Vagina (tissue), 2 donors: ENCODE data around the gene DHFR. TPM values are rescaled to one million over a fixed set of nuclear protein-coding genes. Genes with fewer than 3 reads are reported as not detected.

ENCODE experiments used
- DNase-seq, 2 donors: peaks; one replicate each; pipeline ENCODE4 v3.0.0-alpha.2; 2017; ENCODE audit errors: extremely low spot score in 2 of 2
- H3K27ac ChIP-seq: fragments of 200-600 bp; sonication (generic); one replicate; pipeline ENCODE4 v1.5.1; 2019
- H3K27me3 ChIP-seq: fragments of 200-600 bp; sonication (generic); one replicate; pipeline ENCODE4 v1.5.1; 2019
- H3K36me3 ChIP-seq, 2 donors: fragments of 200-600 bp; sonication (generic); one replicate each; pipeline ENCODE4 v1.5.1; 2017 to 2019
- H3K4me1 ChIP-seq: fragments of 200-600 bp; sonication (generic); one replicate; pipeline ENCODE4 v1.5.1; 2019
- H3K4me3 ChIP-seq, 2 donors: fragments of 200-600 bp; sonication (generic); 1 replicate in 1 of 2; 2 replicates in 1 of 2; pipeline ENCODE4 v1.5.1; 2016 to 2019
- H3K9me3 ChIP-seq: fragments of 200-600 bp; sonication (generic); one replicate; pipeline ENCODE4 v1.5.1; 2019
- POLR2A ChIP-seq, 2 donors: fragments of 450-650 bp; IDR thresholded peaks; one replicate each; pipeline ENCODE4 v1.6.1; 2017; ENCODE audit warnings: antibody characterized with exemption in 2 of 2, mild to moderate bottlenecking in 2 of 2, moderate library complexity in 2 of 2
- POLR2AphosphoS5 ChIP-seq, 2 donors: sonication (generic); formaldehyde crosslinking; IDR thresholded peaks; one replicate each; pipeline ENCODE4 v1.9.0; 2017; ENCODE audit warnings: antibody characterized with exemption in 2 of 2, mild to moderate bottlenecking in 2 of 2, low read depth in 1 of 2; ENCODE audit not compliant: insufficient read depth in 1 of 2
- intact Hi-C: fragments of 100-400 bp; cut with DNase I; formaldehyde crosslinking; loops from one replicate; pipeline ENCODE4 v1.15.1; 2023
- total RNA-seq: library from RNA; depleted of rRNA; stranded (reverse); fragments of >200 nt; gene quantifications from one replicate; pipeline ENCODE4 v1.2.3, GENCODE V29; 2016
- TF ChIP-seq, protein P1 (sequence below), 3 experiments: fragments of 450-650 bp in 2 of 3; fragments of 200-600 bp in 1 of 3; sonication (generic) in 1 of 3; IDR thresholded peaks; one replicate each; pipeline ENCODE4 v1.5.1; 2017 to 2019; ENCODE audit warnings: antibody characterized with exemption in 3 of 3, mild to moderate bottlenecking in 2 of 3, moderate library complexity in 2 of 3

DHFR gene
- total RNA-seq, 1 donor from 2014 or later, result 6.6 TPM

GRCh38 chr5:80688648-80689420 lies 34.1 kb upstream of the DHFR start:
- DNase-seq, result no peak
- TF ChIP-seq POLR2AphosphoS5 (IDR thresholded peaks at IDR 0.05; ENCODE audit: insufficient read depth in 1 of 2, low read depth in 1 of 2), result no peak
- Histone ChIP-seq H3K9me3 (no peaks in the 10 kb centered on the region), H3K4me1 (no peaks in the 10 kb centered on the region), H3K27ac (no peak overlapping the region), H3K27me3 (no peaks in the 10 kb centered on the region), H3K36me3 (peaks cover 0 to 3% of the 10 kb centered on the region in 2 donors), H3K4me3 (no peak overlapping the region)
- intact Hi-C loops, result no loop called here

DNA sequence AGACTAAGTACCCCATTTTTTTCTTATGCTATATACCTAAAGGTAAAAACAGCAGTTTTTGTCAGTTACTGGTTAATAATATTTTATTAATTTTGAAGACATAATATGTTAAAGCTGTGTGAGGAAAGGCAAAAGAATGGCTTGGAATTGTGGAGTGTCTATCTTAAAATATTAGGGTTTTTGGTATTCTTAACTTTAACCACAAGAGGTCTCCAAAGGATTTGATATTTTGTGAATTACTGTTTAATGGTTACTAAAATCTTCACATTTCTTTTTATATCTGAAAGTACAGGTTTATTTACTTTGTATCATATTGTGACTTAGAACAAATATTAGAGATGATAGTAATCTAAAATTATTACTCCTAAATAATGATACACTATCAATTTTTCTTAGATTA lies 32.0 kb upstream of the DHFR start:
- DNase-seq, result no peak
- no peak overlapping the region for H3K4me3 ChIP-seq
- intact Hi-C loops, result no loop called here
- H3K9me3 ChIP-seq, result no peaks in the 10 kb centered on the region
- TF ChIP-seq POLR2A (IDR thresholded peaks at IDR 0.05), result no peak
- TF ChIP-seq, protein P1, sequence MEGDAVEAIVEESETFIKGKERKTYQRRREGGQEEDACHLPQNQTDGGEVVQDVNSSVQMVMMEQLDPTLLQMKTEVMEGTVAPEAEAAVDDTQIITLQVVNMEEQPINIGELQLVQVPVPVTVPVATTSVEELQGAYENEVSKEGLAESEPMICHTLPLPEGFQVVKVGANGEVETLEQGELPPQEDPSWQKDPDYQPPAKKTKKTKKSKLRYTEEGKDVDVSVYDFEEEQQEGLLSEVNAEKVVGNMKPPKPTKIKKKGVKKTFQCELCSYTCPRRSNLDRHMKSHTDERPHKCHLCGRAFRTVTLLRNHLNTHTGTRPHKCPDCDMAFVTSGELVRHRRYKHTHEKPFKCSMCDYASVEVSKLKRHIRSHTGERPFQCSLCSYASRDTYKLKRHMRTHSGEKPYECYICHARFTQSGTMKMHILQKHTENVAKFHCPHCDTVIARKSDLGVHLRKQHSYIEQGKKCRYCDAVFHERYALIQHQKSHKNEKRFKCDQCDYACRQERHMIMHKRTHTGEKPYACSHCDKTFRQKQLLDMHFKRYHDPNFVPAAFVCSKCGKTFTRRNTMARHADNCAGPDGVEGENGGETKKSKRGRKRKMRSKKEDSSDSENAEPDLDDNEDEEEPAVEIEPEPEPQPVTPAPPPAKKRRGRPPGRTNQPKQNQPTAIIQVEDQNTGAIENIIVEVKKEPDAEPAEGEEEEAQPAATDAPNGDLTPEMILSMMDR (IDR thresholded peaks at IDR 0.05), result peak in 2 of 3 experiments; percentile 23 to 42
- TF ChIP-seq POLR2AphosphoS5 (IDR thresholded peaks at IDR 0.05; ENCODE audit: insufficient read depth in 1 of 2, low read depth in 1 of 2), result no peak
- peaks cover 0 to 6% of the 10 kb centered on the region in 2 donors for H3K36me3 ChIP-seq
- no peaks in the 10 kb centered on the region for H3K4me1 ChIP-seq
- no peak overlapping the region for H3K27ac ChIP-seq
- H3K27me3 ChIP-seq, result no peaks in the 10 kb centered on the region

- intact Hi-C loops, result no loop called here
- Histone ChIP-seq H3K9me3 (no peaks in the 10 kb centered on the region), H3K36me3 (peaks cover 0 to 16% of the 10 kb centered on the region in 2 donors), H3K27ac (no peak overlapping the region), H3K4me1 (no peaks in the 10 kb centered on the region), H3K4me3 (no peak overlapping the region), H3K27me3 (no peaks in the 10 kb centered on the region)
- DNase-seq, result no peak
- TF ChIP-seq POLR2A (IDR thresholded peaks at IDR 0.05) (no peak), POLR2AphosphoS5 (IDR thresholded peaks at IDR 0.05; ENCODE audit: insufficient read depth in 1 of 2, low read depth in 1 of 2) (no peak)
- TF ChIP-seq, protein P1 (IDR thresholded peaks at IDR 0.05), result no peak
Measured at GRCh38 chr5:80676706-80677105, 21.9 kb upstream of the DHFR start.

DNA sequence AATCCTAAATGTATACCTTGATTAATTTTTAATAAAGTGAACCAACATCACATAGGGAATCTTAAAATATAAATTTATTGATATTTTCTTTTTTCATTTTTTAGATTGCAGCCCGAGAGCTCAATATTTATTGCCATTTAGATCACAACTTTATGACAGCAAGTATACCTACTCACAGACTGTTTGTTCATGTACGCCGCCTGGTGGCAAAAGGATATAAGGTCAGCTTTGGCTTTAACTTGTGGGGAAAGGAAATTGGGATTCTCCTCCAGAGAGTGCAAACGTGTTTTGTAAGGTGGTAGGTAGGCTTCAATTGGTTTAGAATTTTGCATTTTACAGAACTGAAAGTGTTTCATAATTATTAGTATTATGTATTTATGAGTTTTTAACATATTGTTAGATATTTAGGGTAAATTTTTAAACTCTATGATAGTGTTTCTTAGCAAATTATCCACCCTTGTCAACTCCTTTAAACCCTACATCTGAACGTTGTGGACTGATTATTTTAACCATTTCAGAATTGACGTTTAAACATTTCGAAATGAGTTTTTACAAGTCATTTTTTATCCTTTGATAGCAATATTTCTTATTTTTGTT lies 17.5 kb upstream of the DHFR start:
- Histone ChIP-seq H3K9me3 (no peaks in the 10 kb centered on the region), H3K4me1 (no peaks in the 10 kb centered on the region), H3K4me3 (no peak overlapping the region), H3K27me3 (no peaks in the 10 kb centered on the region), H3K36me3 (peaks cover 0 to 5% of the 10 kb centered on the region in 2 donors), H3K27ac (no peak overlapping the region)
- TF ChIP-seq, protein P1 (IDR thresholded peaks at IDR 0.05), result peak; percentile 42 to 78 (median 64)
- TF ChIP-seq POLR2AphosphoS5 (IDR thresholded peaks at IDR 0.05; ENCODE audit: insufficient read depth in 1 of 2, low read depth in 1 of 2) (no peak), POLR2A (IDR thresholded peaks at IDR 0.05) (no peak)
- DNase-seq, result no peak
- intact Hi-C loops, result no loop called here

GRCh38 chr5:80668016-80668969 lies 13.5 kb upstream of the DHFR start:
- DNase-seq, result no peak
- intact Hi-C loops, result loop anchor here (10.0 kb wide), 1 partner anchor 573 kb away; no protein-coding TSS in a partner anchor
- H3K36me3 ChIP-seq, result peaks cover 0 to 27% of the 10 kb centered on the region in 2 donors

More at GRCh38 chr5:80668016-80668969, 13.5 kb upstream of the DHFR start:
- no peaks in the 10 kb centered on the region for H3K9me3 ChIP-seq
- H3K27ac ChIP-seq, result no peak overlapping the region
- no peaks in the 10 kb centered on the region for H3K4me1 ChIP-seq
- no peak overlapping the region for H3K4me3 ChIP-seq
- no peaks in the 10 kb centered on the region for H3K27me3 ChIP-seq
- TF ChIP-seq, protein P1 (IDR thresholded peaks at IDR 0.05), result no peak
- TF ChIP-seq POLR2AphosphoS5 (IDR thresholded peaks at IDR 0.05; ENCODE audit: insufficient read depth in 1 of 2, low read depth in 1 of 2), result no peak
- no peak for TF ChIP-seq POLR2A (IDR thresholded peaks at IDR 0.05)
